Measurements from ENCODE around the gene TULP1. TPM values are rescaled to one million over a fixed set of nuclear protein-coding genes. Genes with fewer than 3 reads are reported as not detected.

TULP1 gene
- total RNA-seq: under 1 TPM in 1 of 4 donors, not detected in 3; 0.60 TPM

- TF ChIP-seq EP300 (IDR thresholded peaks at IDR 0.05) (no peak), POLR2A (IDR thresholded peaks at IDR 0.05) (no peak)
- TF ChIP-seq, protein P1, sequence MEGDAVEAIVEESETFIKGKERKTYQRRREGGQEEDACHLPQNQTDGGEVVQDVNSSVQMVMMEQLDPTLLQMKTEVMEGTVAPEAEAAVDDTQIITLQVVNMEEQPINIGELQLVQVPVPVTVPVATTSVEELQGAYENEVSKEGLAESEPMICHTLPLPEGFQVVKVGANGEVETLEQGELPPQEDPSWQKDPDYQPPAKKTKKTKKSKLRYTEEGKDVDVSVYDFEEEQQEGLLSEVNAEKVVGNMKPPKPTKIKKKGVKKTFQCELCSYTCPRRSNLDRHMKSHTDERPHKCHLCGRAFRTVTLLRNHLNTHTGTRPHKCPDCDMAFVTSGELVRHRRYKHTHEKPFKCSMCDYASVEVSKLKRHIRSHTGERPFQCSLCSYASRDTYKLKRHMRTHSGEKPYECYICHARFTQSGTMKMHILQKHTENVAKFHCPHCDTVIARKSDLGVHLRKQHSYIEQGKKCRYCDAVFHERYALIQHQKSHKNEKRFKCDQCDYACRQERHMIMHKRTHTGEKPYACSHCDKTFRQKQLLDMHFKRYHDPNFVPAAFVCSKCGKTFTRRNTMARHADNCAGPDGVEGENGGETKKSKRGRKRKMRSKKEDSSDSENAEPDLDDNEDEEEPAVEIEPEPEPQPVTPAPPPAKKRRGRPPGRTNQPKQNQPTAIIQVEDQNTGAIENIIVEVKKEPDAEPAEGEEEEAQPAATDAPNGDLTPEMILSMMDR (IDR thresholded peaks at IDR 0.05): no peak
- no peak within 1 kb of the TSS for H3K27ac ChIP-seq
- no peaks in the 10 kb centered on the region for H3K36me3 ChIP-seq
- 81 to 82% methylated on average over 10 of the region's 10 CpGs for WGBS, 2 donors
- peaks cover 0 to 48% of the 10 kb centered on the region in 2 donors for H3K27me3 ChIP-seq
- H3K4me3 ChIP-seq: peak within 1 kb of the TSS in 2 of 4 donors; percentile 5 to 13
- no peak for DNase-seq (ENCODE audit: low spot score in 2 of 2)
- H3K9me3 ChIP-seq: no peaks in the 10 kb centered on the region
- H3K4me1 ChIP-seq: peaks cover 0 to 11% (median 5%) of the 10 kb centered on the region in 4 donors
Observed at GRCh38 chr6:35512740-35513139, at the start of gene TULP1. TULP1 (minus strand) TSS chr6:35512896; CDS start chr6:35512858, 38 bp downstream.

DNA sequence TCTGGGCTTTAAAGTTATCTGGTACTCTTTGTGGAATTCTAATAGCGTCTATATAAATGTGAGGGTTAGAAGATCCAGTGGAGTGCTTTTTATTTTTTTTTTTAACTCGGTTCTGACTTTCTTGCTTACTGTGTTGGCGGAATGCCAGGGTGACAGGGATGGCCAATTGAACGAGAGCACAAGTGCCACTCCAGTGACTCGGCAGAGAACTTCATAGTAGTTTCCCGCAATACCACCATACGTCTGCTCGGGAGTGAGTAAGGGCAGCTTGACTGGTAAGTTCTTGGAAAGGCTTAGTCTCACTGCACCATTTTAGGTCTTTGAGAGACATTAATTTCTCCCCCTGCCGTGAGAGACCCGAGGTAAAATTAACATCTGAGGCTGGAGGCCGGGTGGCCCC lies 49.4 kb upstream of the TULP1 start:
- no peak for TF ChIP-seq POLR2A (IDR thresholded peaks at IDR 0.05)
- TF ChIP-seq, protein P1 (IDR thresholded peaks at IDR 0.05): no peak
- no peak for TF ChIP-seq EP300 (IDR thresholded peaks at IDR 0.05)
- 40 to 49% methylated on average over 11 of the region's 11 CpGs for WGBS, 2 donors
- no peak overlapping the region for H3K27ac ChIP-seq

GRCh38 chr6:35561113-35561512 lies 48.4 kb upstream of the TULP1 start:
- no peaks in the 10 kb centered on the region for H3K4me1 ChIP-seq
- H3K36me3 ChIP-seq: no peaks in the 10 kb centered on the region
- no peak for DNase-seq (ENCODE audit: low spot score in 2 of 2)
- no peaks in the 10 kb centered on the region for H3K9me3 ChIP-seq
- H3K4me3 ChIP-seq: no peak overlapping the region
- TF ChIP-seq, protein P1 (IDR thresholded peaks at IDR 0.05): no peak
- TF ChIP-seq EP300 (IDR thresholded peaks at IDR 0.05) (no peak), POLR2A (IDR thresholded peaks at IDR 0.05) (no peak)
- peaks cover 0 to 8% of the 10 kb centered on the region in 2 donors for H3K27me3 ChIP-seq
- H3K27ac ChIP-seq: no peak overlapping the region
- WGBS, 2 donors: 68 to 74% methylated on average over 5 of the region's 5 CpGs

More for the DNA sequence above, 49.4 kb upstream of the TULP1 start:
- Histone ChIP-seq H3K36me3 (no peaks in the 10 kb centered on the region), H3K4me1 (no peaks in the 10 kb centered on the region), H3K4me3 (no peak overlapping the region), H3K27me3 (peaks cover 0 to 8% of the 10 kb centered on the region in 2 donors), H3K9me3 (no peaks in the 10 kb centered on the region)
- DNase-seq (ENCODE audit: low spot score in 2 of 2): no peak

DNA sequence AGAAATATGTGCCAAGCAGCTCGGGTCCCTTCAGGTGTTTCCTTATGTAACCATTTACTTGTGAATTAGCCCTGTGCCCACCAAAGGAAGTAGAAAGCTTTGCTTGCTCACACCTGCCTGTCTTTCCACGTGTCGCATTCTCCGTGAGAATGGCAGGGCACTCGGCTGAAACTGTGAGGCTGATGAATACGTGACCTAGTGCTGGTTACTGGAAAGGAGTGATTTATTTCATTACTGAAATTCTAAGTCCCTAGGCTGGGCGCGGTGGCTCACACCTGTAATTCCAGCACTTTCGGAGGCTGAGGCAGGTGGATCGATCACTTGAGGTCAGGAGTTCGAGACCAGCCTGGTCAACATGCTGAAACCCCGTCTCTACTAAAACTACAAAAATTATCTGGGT lies 45.9 kb upstream of the TULP1 start:
- no peaks in the 10 kb centered on the region for H3K4me1 ChIP-seq
- 87 to 88% methylated on average over 12 of the region's 12 CpGs for WGBS, 2 donors
- H3K27me3 ChIP-seq: no peaks in the 10 kb centered on the region
- no peaks in the 10 kb centered on the region for H3K36me3 ChIP-seq
- H3K4me3 ChIP-seq: no peak overlapping the region
- DNase-seq (ENCODE audit: low spot score in 2 of 2): no peak
- no peaks in the 10 kb centered on the region for H3K9me3 ChIP-seq
- TF ChIP-seq, protein P1 (IDR thresholded peaks at IDR 0.05): no peak
- TF ChIP-seq EP300 (IDR thresholded peaks at IDR 0.05) (no peak), POLR2A (IDR thresholded peaks at IDR 0.05) (no peak)
- H3K27ac ChIP-seq: no peak overlapping the region

- H3K36me3 ChIP-seq: no peaks in the 10 kb centered on the region
- H3K27me3 ChIP-seq: no peaks in the 10 kb centered on the region
- no peak overlapping the region for H3K27ac ChIP-seq
- 61 to 65% methylated on average over 6 of the region's 6 CpGs for WGBS, 2 donors
- no peak overlapping the region for H3K4me3 ChIP-seq
- H3K9me3 ChIP-seq: peaks cover 0 to 9% (median under 1%) of the 10 kb centered on the region in 4 donors
- no peak for DNase-seq (ENCODE audit: low spot score in 2 of 2)
- no peaks in the 10 kb centered on the region for H3K4me1 ChIP-seq
- TF ChIP-seq EP300 (IDR thresholded peaks at IDR 0.05) (no peak), POLR2A (IDR thresholded peaks at IDR 0.05) (no peak)
- TF ChIP-seq, protein P1 (IDR thresholded peaks at IDR 0.05): no peak
Observed at GRCh38 chr6:35557239-35557638, 44.5 kb upstream of the TULP1 start.
